Activated naive CD8-positive, alpha-beta T cell treated with anti-CD3 and anti-CD28 coated beads, Interleukin-2, amount 10 ng/mL, durations not matched to agents 7 days and 5 days (primary cell): ENCODE measurements around the gene DCUN1D2. TPM values are rescaled to one million over a fixed set of nuclear protein-coding genes. Genes with fewer than 3 reads are reported as not detected.
"Not testable (repeated sequence)": the region's sequence is repeated elsewhere in the genome, so short reads cannot be mapped to it uniquely, and the experiment has no call there.

Source experiments
- ATAC-seq: fragments of 150-1000 bp; cut with Tn5 transposase; one replicate; pipeline ENCODE4 v1.10.0; 2021; ENCODE audit warnings: low read depth, moderate library complexity
- POLR2A ChIA-PET: fragments of 350-600 bp; sonication (Branson Sonifier 250); formaldehyde crosslinking; loops from one replicate; lab custom pipeline; 2021; ENCODE audit warnings: antibody characterized with exemption; lab: Charles Lee
- DNase-seq: peaks from one replicate; pipeline ENCODE4 v3.0.0; 2021
- H3K27ac Mint-ChIP-seq: one replicate; pipeline ENCODE4 v1.8.0; 2022; ENCODE audit warnings: mild to moderate bottlenecking, mixed read lengths
- H3K27me3 Mint-ChIP-seq: one replicate; pipeline ENCODE4 v1.8.0; 2022; ENCODE audit warnings: mild to moderate bottlenecking, moderate library complexity, mixed read lengths
- H3K36me3 Mint-ChIP-seq: one replicate; pipeline ENCODE4 v1.8.0; 2021; ENCODE audit warnings: mild to moderate bottlenecking, mixed read lengths
- H3K4me1 Mint-ChIP-seq: one replicate; pipeline ENCODE4 v1.8.0; 2021; ENCODE audit warnings: mixed read lengths
- H3K4me3 Mint-ChIP-seq: one replicate; pipeline ENCODE4 v1.8.0; 2022; ENCODE audit warnings: mild to moderate bottlenecking, moderate library complexity, mixed read lengths
- H3K9me3 Mint-ChIP-seq: one replicate; pipeline ENCODE4 v1.8.0; 2021; ENCODE audit warnings: mixed read lengths
- total RNA-seq, 2 experiments: library from RNA; stranded (reverse); gene quantifications; one replicate each; pipeline ENCODE4 v1.2.3, GENCODE V29; 2021

DCUN1D2 gene
- total RNA-seq, 2 experiments from 2014 or later: 25.4 to 26.3 TPM

GRCh38 chr13:113450348-113450744 lies 40.2 kb downstream of the DCUN1D2 start:
- DNase-seq, H3K36me3 Mint-ChIP-seq, ATAC-seq, H3K4me3 Mint-ChIP-seq, H3K27me3 Mint-ChIP-seq, POLR2A ChIA-PET, H3K4me1 Mint-ChIP-seq, H3K9me3 Mint-ChIP-seq, H3K27ac Mint-ChIP-seq: not testable (repeated sequence)

GRCh38 chr13:113449693-113450347 lies 40.7 kb downstream of the DCUN1D2 start:
- POLR2A ChIA-PET: no interaction called here
- Mint-ChIP-seq H3K36me3 (peaks cover 3% of the 10 kb centered on the region), H3K27me3 (no peaks in the 10 kb centered on the region), H3K27ac (no peak overlapping the region), H3K4me1 (no peaks in the 10 kb centered on the region), H3K9me3 (no peaks in the 10 kb centered on the region), H3K4me3 (peak overlapping the region; percentile 19)
- DNase-seq: no peak
- no peak for ATAC-seq

- ATAC-seq: peak; percentile 57
- peaks cover 3% of the 10 kb centered on the region for H3K36me3 Mint-ChIP-seq
Observed at GRCh38 chr13:113448885-113449692, 41.4 kb downstream of the DCUN1D2 start.

GRCh38 chr13:113448545-113448884 lies 42.0 kb downstream of the DCUN1D2 start:
- Mint-ChIP-seq H3K4me3 (peak overlapping the region; percentile 16), H3K27ac (peak overlapping the region; percentile 42), H3K4me1 (no peaks in the 10 kb centered on the region), H3K36me3 (peaks cover 3% of the 10 kb centered on the region), H3K9me3 (no peaks in the 10 kb centered on the region), H3K27me3 (no peaks in the 10 kb centered on the region)
- ATAC-seq (no peak), DNase-seq (no peak)
- POLR2A ChIA-PET: no interaction called here

More at GRCh38 chr13:113448885-113449692, 41.4 kb downstream of the DCUN1D2 start:
- Mint-ChIP-seq H3K9me3 (no peaks in the 10 kb centered on the region), H3K27ac (peak overlapping the region; percentile 42), H3K27me3 (no peaks in the 10 kb centered on the region), H3K4me3 (peak overlapping the region; percentile 19), H3K4me1 (no peaks in the 10 kb centered on the region)
- DNase-seq: no peak
- POLR2A ChIA-PET: no interaction called here

GRCh38 chr13:113447596-113447995 lies 42.9 kb downstream of the DCUN1D2 start:
- Mint-ChIP-seq H3K27ac (no peak overlapping the region), H3K9me3 (peaks cover 2% of the 10 kb centered on the region), H3K36me3 (peaks cover 4% of the 10 kb centered on the region), H3K4me1 (no peaks in the 10 kb centered on the region), H3K4me3 (no peak overlapping the region), H3K27me3 (no peaks in the 10 kb centered on the region)
- ATAC-seq (no peak), DNase-seq (no peak)
- POLR2A ChIA-PET: no interaction called here

- ATAC-seq: no peak
- peaks cover 6% of the 10 kb centered on the region for H3K36me3 Mint-ChIP-seq
- POLR2A ChIA-PET: no interaction called here
- H3K4me1 Mint-ChIP-seq: no peaks in the 10 kb centered on the region
- no peaks in the 10 kb centered on the region for H3K27me3 Mint-ChIP-seq
- H3K9me3 Mint-ChIP-seq: peaks cover 2% of the 10 kb centered on the region
- no peak for DNase-seq
- H3K4me3 Mint-ChIP-seq: no peak overlapping the region
- H3K27ac Mint-ChIP-seq: no peak overlapping the region
Observed at GRCh38 chr13:113446488-113446854, 44.0 kb downstream of the DCUN1D2 start.

- no peak for DNase-seq
- Mint-ChIP-seq H3K27ac (no peak overlapping the region), H3K4me3 (no peak overlapping the region), H3K9me3 (peaks cover 2% of the 10 kb centered on the region), H3K4me1 (no peaks in the 10 kb centered on the region), H3K36me3 (peaks cover 6% of the 10 kb centered on the region), H3K27me3 (no peaks in the 10 kb centered on the region)
- POLR2A ChIA-PET: no interaction called here
- no peak for ATAC-seq
Observed at GRCh38 chr13:113445791-113446487, 44.6 kb downstream of the DCUN1D2 start.

GRCh38 chr13:113443991-113444390 lies 46.5 kb downstream of the DCUN1D2 start:
- no peak for DNase-seq
- H3K27ac Mint-ChIP-seq: no peak overlapping the region
- POLR2A ChIA-PET: no interaction called here
- no peak overlapping the region for H3K4me3 Mint-ChIP-seq
- H3K9me3 Mint-ChIP-seq: peaks cover 2% of the 10 kb centered on the region
- peaks cover 6% of the 10 kb centered on the region for H3K36me3 Mint-ChIP-seq
- H3K4me1 Mint-ChIP-seq: no peaks in the 10 kb centered on the region
- no peaks in the 10 kb centered on the region for H3K27me3 Mint-ChIP-seq
- ATAC-seq: no peak

- POLR2A ChIA-PET: no interaction called here
- H3K4me3 Mint-ChIP-seq: no peak overlapping the region
- DNase-seq (no peak), ATAC-seq (no peak)
- H3K4me1 Mint-ChIP-seq: no peaks in the 10 kb centered on the region
- H3K27me3 Mint-ChIP-seq: no peaks in the 10 kb centered on the region
- peaks cover 2% of the 10 kb centered on the region for H3K9me3 Mint-ChIP-seq
- no peak overlapping the region for H3K27ac Mint-ChIP-seq
- H3K36me3 Mint-ChIP-seq: peaks cover 6% of the 10 kb centered on the region
Observed at GRCh38 chr13:113442985-113443362, 47.5 kb downstream of the DCUN1D2 start.

GRCh38 chr13:113442354-113442984 lies 48.0 kb downstream of the DCUN1D2 start:
- peaks cover 5% of the 10 kb centered on the region for H3K36me3 Mint-ChIP-seq
- peaks cover 2% of the 10 kb centered on the region for H3K9me3 Mint-ChIP-seq
- no peaks in the 10 kb centered on the region for H3K4me1 Mint-ChIP-seq
- no peaks in the 10 kb centered on the region for H3K27me3 Mint-ChIP-seq
- POLR2A ChIA-PET: no interaction called here
- no peak overlapping the region for H3K4me3 Mint-ChIP-seq
- ATAC-seq: no peak
- no peak overlapping the region for H3K27ac Mint-ChIP-seq
- no peak for DNase-seq

GRCh38 chr13:113441661-113442060 lies 48.9 kb downstream of the DCUN1D2 start:
- peaks cover 2% of the 10 kb centered on the region for H3K9me3 Mint-ChIP-seq

GRCh38 chr13:113437408-113438010 lies 53.0 kb downstream of the DCUN1D2 start:
- Mint-ChIP-seq H3K9me3 (no peaks in the 10 kb centered on the region), H3K27ac (no peak overlapping the region)

More at GRCh38 chr13:113441661-113442060, 48.9 kb downstream of the DCUN1D2 start:
- Mint-ChIP-seq H3K4me3 (no peak overlapping the region), H3K27ac (no peak overlapping the region), H3K4me1 (no peaks in the 10 kb centered on the region), H3K36me3 (peaks cover 3% of the 10 kb centered on the region), H3K27me3 (no peaks in the 10 kb centered on the region)
- no peak for DNase-seq
- POLR2A ChIA-PET: no interaction called here
- ATAC-seq: no peak

GRCh38 chr13:113436866-113437265 lies 53.6 kb downstream of the DCUN1D2 start:
- H3K27me3 Mint-ChIP-seq, H3K4me3 Mint-ChIP-seq, ATAC-seq, DNase-seq, POLR2A ChIA-PET, H3K36me3 Mint-ChIP-seq, H3K4me1 Mint-ChIP-seq, H3K27ac Mint-ChIP-seq, H3K9me3 Mint-ChIP-seq: not testable (repeated sequence)

More at GRCh38 chr13:113437408-113438010, 53.0 kb downstream of the DCUN1D2 start:
- POLR2A ChIA-PET: no interaction called here
- ATAC-seq: no peak
- Mint-ChIP-seq H3K36me3 (peaks cover 1% of the 10 kb centered on the region), H3K27me3 (no peaks in the 10 kb centered on the region), H3K4me3 (no peak overlapping the region), H3K4me1 (no peaks in the 10 kb centered on the region)
- DNase-seq: no peak
